DOHH2 (cell line): Measurements from ENCODE around the gene CNPY3.
A peak's percentile ranks its signal among the peaks of the same experiment; 100 is the strongest.

Experiments
- H3F3A ChIP-seq: fragments of 200-600 bp; sonication (generic), shearing (Covaris generic); 2 replicates; pipeline ENCODE4 v1.6.0; 2016; ENCODE audit warnings: antibody characterized with exemption, mild to moderate bottlenecking; ENCODE audit not compliant: control insufficient read depth, insufficient read depth
- H3K27ac ChIP-seq: fragments of 200-600 bp; sonication (generic); 2 replicates; pipeline ENCODE4 v1.5.1; 2014; ENCODE audit warnings: low read depth, mild to moderate bottlenecking, low read length, moderate library complexity
- H3K27me3 ChIP-seq: fragments of 200-600 bp; sonication (generic); 2 replicates; pipeline ENCODE4 v1.6.1; 2014; ENCODE audit warnings: mild to moderate bottlenecking, low read length, mixed read lengths; ENCODE audit not compliant: control insufficient read depth
- H3K36me3 ChIP-seq: fragments of 200-600 bp; sonication (generic); 2 replicates; pipeline ENCODE4 v1.6.1; 2014; ENCODE audit warnings: mild to moderate bottlenecking, low read length, moderate library complexity, mixed read lengths; ENCODE audit not compliant: control insufficient read depth
- H3K4me1 ChIP-seq: fragments of 200-600 bp; sonication (generic); 2 replicates; pipeline ENCODE4 v1.6.1; 2014; ENCODE audit warnings: mild to moderate bottlenecking, low read length, mixed read lengths; ENCODE audit not compliant: control insufficient read depth
- H3K4me2 ChIP-seq: fragments of 200-600 bp; sonication (generic); 2 replicates; pipeline ENCODE4 v1.6.0; 2014; ENCODE audit warnings: mild to moderate bottlenecking, low read length, moderate library complexity
- H3K4me3 ChIP-seq: fragments of 200-600 bp; sonication (generic); 2 replicates; pipeline ENCODE4 v1.5.1; 2014; ENCODE audit warnings: mild to moderate bottlenecking, low read length, mixed read lengths
- H3K79me2 ChIP-seq: fragments of 200-600 bp; sonication (generic); 2 replicates; pipeline ENCODE4 v1.6.1; 2014; ENCODE audit warnings: mild to moderate bottlenecking, low read length, mixed read lengths; ENCODE audit not compliant: control insufficient read depth
- H3K9me2 ChIP-seq: fragments of 200-600 bp; sonication (generic); replicated peaks from 2 replicates; pipeline ENCODE4 v1.6.1; 2014; ENCODE audit warnings: mild to moderate bottlenecking, low read length, mixed read lengths; ENCODE audit not compliant: control insufficient read depth
- H3K9me3 ChIP-seq: fragments of 200-600 bp; sonication (generic); 2 replicates; pipeline ENCODE4 v1.6.1; 2014; ENCODE audit warnings: antibody characterized with exemption, low read length, mixed read lengths; ENCODE audit not compliant: control insufficient read depth, insufficient read depth
- H4K20me1 ChIP-seq: fragments of 200-600 bp; sonication (generic); 2 replicates; pipeline ENCODE4 v1.6.0; 2014; ENCODE audit warnings: low read depth, mild to moderate bottlenecking, antibody characterized with exemption, low read length, moderate library complexity; ENCODE audit not compliant: control insufficient read depth, insufficient read depth
- CTCF ChIP-seq: fragments of 200-600 bp; sonication (generic); IDR thresholded peaks from one replicate; pipeline ENCODE4 v1.5.1; 2014; ENCODE audit warnings: antibody characterized with exemption, mild to moderate bottlenecking, low read depth, low read length; ENCODE audit not compliant: poor library complexity, severe bottlenecking
- EZH2phosphoT487 ChIP-seq: fragments of 200-600 bp; sonication (generic); IDR thresholded peaks from 2 replicates; pipeline ENCODE4 v1.6.1; 2017; ENCODE audit warnings: borderline replicate concordance, mild to moderate bottlenecking, antibody characterized with exemption, low read length, moderate library complexity, mixed read lengths

The CNPY3 gene

GRCh38 chr6:42925248-42925857, 3.9 kb upstream of the CNPY3 start:
- no peaks in the 10 kb centered on the region for H3K9me2 ChIP-seq
- peaks cover 3% of the 10 kb centered on the region for H3K79me2 ChIP-seq
- no peaks in the 10 kb centered on the region for H4K20me1 ChIP-seq
- no peak for TF ChIP-seq CTCF
- TF ChIP-seq EZH2phosphoT487, result no peak
- no peak overlapping the region for H3K4me3 ChIP-seq
- H3K27me3 ChIP-seq, result no peaks in the 10 kb centered on the region
- no peaks in the 10 kb centered on the region for H3K9me3 ChIP-seq
- peaks cover 3% of the 10 kb centered on the region for H3K36me3 ChIP-seq
- H3K4me2 ChIP-seq, result no peak overlapping the region
- H3K4me1 ChIP-seq, result peaks cover 26% of the 10 kb centered on the region
- H3F3A ChIP-seq, result peaks cover 18% of the 10 kb centered on the region
- no peak overlapping the region for H3K27ac ChIP-seq

DNA sequence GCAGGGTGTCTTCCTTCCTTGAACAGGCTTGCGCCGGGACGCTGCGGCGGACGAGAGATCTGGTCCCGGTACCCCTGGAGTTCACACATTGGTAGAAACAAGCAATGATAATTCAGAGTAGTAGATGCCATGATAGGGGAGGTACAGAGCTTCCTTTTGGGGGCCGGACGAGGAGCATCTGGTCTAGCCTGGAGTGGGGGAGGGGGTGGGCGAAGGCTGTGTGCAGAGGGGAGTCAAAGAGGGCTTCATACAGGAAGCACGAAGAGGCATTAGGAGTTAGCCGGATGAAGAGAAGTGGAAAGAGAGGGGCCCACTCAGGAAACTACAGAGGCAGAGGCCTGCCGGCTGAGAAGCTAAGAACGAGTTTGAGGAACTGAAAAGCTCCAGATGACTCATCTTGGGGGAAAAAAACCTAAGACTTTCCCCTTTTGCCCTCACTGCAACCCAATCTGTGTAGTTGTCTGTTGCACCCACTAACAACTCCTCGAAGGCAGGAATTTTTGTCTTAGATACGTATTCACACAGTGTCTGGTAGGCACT, 611 bp downstream of the CNPY3 start:
- peak overlapping the region; percentile 80 for H3K4me3 ChIP-seq
- no peaks in the 10 kb centered on the region for H3K9me2 ChIP-seq
- H4K20me1 ChIP-seq, result peaks cover 12% of the 10 kb centered on the region; the same call in 1 of the 2 replicates
- peaks cover 22% of the 10 kb centered on the region for H3F3A ChIP-seq
- H3K36me3 ChIP-seq, result peaks cover 46% of the 10 kb centered on the region
- peak overlapping the region; percentile 73 for H3K4me2 ChIP-seq
- TF ChIP-seq EZH2phosphoT487 (no peak), CTCF (no peak)
- no peaks in the 10 kb centered on the region for H3K27me3 ChIP-seq
- H3K9me3 ChIP-seq, result no peaks in the 10 kb centered on the region
- peak overlapping the region; percentile 96 for H3K27ac ChIP-seq
- peaks cover 41% of the 10 kb centered on the region for H3K4me1 ChIP-seq
- peaks cover 48% of the 10 kb centered on the region for H3K79me2 ChIP-seq

DNA sequence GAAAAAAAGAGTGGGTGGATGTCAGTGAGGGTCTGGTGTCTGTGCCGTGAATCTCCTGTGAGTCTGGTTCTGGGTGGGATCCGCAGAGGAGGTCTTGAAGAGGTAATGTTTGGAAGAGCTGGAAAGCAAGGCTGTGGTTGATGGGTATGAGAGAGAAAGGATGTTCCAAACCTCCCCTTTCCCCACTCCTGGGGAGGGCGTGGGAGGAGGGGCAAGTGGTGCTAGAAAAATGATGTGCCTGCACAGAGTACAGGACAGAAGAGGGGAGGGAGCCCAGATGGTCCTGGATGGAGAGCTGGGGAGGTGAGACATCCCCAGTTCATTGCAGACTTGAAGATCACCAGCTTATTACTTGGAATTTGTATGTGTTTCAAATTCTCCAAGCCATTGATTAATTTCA, 3.1 kb downstream of the CNPY3 start:
- Histone ChIP-seq H4K20me1 (peaks cover 12% of the 10 kb centered on the region), H3K9me2 (no peaks in the 10 kb centered on the region), H3K4me3 (peak overlapping the region; percentile 48), H3K27me3 (no peaks in the 10 kb centered on the region), H3K4me1 (peaks cover 34% of the 10 kb centered on the region), H3K4me2 (peak overlapping the region; percentile 73), H3F3A (peaks cover 22% of the 10 kb centered on the region), H3K27ac (no peak overlapping the region), H3K9me3 (no peaks in the 10 kb centered on the region), H3K79me2 (peaks cover 62% of the 10 kb centered on the region), H3K36me3 (peaks cover 69% of the 10 kb centered on the region)
- no peak for TF ChIP-seq CTCF
- TF ChIP-seq EZH2phosphoT487, result no peak
